Tibial artery (tissue), 4 donors: ENCODE data around the gene PEAK3.
A peak's percentile ranks its signal among the peaks of the same experiment; 100 is the strongest.

Experiments
- DNase-seq, 2 donors: peaks; one replicate each; pipeline ENCODE4 v3.0.0-alpha.2; 2019
- H3K27ac ChIP-seq, 2 donors: fragments of 200-600 bp; sonication (generic) in 1 of 2; 1 replicate in 1 of 2; 2 replicates in 1 of 2; pipeline ENCODE4 v1.5.1; 2018 to 2019; ENCODE audit warnings: mild to moderate bottlenecking in 1 of 2
- H3K27me3 ChIP-seq, 2 donors: fragments of 200-600 bp; sonication (generic) in 1 of 2; one replicate each; pipeline versions ENCODE4 v1.5.1 to v1.6.0; 2016 to 2019
- H3K36me3 ChIP-seq, 3 donors: fragments of 200-600 bp; sonication (generic) in 2 of 3; one replicate each; pipeline ENCODE4 v1.5.1; 2016 to 2019; ENCODE audit warnings: mild to moderate bottlenecking in 2 of 3
- H3K4me1 ChIP-seq, 4 donors: fragments of 200-600 bp; sonication (generic) in 2 of 4; 1 replicate in 3 of 4; 2 replicates in 1 of 4; pipeline ENCODE4 v1.5.1; 2016 to 2019
- H3K4me3 ChIP-seq, 2 donors: fragments of 200-600 bp; sonication (generic) in 1 of 2; 1 replicate in 1 of 2; 2 replicates in 1 of 2; pipeline ENCODE4 v1.5.1; 2018 to 2019; ENCODE audit warnings: mild to moderate bottlenecking in 2 of 2
- H3K9me3 ChIP-seq, 3 donors: fragments of 200-600 bp; sonication (generic) in 1 of 3; one replicate each; pipeline ENCODE4 v1.5.1; 2016 to 2019
- intact Hi-C: fragments of 100-400 bp; cut with DNase I; formaldehyde crosslinking; loops from one replicate; pipeline ENCODE4 v1.15.0; 2023; ENCODE audit warnings: low total_unique reads
- TF ChIP-seq, protein P1 (sequence below), 2 experiments: fragments of 200-600 bp in 1 of 2; fragments of 450-650 bp in 1 of 2; IDR thresholded peaks; one replicate each; pipeline ENCODE4 v1.5.1; 2017 to 2019; ENCODE audit warnings: antibody characterized with exemption in 2 of 2, mild to moderate bottlenecking in 1 of 2, moderate library complexity in 1 of 2

PEAK3 gene

DNA sequence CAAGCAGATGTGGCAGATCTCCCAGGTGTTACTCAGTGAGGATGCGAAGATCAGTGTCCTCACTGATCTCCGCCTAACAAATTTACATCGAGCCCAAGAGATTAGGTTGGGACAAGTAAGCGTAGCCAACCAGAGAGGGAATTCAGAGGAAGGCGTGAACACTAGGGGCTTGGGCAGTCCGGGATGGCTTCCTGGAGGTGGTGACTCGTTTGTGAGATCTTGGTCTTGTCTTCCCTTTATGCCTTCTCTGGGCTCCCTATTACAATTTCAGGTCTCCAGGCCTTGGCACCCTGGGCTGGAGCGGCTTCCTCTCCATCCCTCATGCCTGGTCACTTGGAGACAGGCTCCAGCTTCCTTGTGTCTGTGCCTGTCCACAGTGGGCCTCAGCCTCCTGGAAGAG lies 39.2 kb downstream of the PEAK3 start:
- Histone ChIP-seq H3K27me3 (peaks cover 0 to 21% of the 10 kb centered on the region in 2 donors), H3K4me1 (peaks cover 0 to 57% (median 44%) of the 10 kb centered on the region in 4 donors), H3K27ac (no peak overlapping the region), H3K36me3 (peaks cover 46 to 51% (median 48%) of the 10 kb centered on the region in 3 donors), H3K9me3 (no peaks in the 10 kb centered on the region), H3K4me3 (no peak overlapping the region)
- TF ChIP-seq, protein P1, sequence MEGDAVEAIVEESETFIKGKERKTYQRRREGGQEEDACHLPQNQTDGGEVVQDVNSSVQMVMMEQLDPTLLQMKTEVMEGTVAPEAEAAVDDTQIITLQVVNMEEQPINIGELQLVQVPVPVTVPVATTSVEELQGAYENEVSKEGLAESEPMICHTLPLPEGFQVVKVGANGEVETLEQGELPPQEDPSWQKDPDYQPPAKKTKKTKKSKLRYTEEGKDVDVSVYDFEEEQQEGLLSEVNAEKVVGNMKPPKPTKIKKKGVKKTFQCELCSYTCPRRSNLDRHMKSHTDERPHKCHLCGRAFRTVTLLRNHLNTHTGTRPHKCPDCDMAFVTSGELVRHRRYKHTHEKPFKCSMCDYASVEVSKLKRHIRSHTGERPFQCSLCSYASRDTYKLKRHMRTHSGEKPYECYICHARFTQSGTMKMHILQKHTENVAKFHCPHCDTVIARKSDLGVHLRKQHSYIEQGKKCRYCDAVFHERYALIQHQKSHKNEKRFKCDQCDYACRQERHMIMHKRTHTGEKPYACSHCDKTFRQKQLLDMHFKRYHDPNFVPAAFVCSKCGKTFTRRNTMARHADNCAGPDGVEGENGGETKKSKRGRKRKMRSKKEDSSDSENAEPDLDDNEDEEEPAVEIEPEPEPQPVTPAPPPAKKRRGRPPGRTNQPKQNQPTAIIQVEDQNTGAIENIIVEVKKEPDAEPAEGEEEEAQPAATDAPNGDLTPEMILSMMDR (IDR thresholded peaks at IDR 0.05), result no peak
- DNase-seq, result no peak
- intact Hi-C loops, result no loop called here

DNA sequence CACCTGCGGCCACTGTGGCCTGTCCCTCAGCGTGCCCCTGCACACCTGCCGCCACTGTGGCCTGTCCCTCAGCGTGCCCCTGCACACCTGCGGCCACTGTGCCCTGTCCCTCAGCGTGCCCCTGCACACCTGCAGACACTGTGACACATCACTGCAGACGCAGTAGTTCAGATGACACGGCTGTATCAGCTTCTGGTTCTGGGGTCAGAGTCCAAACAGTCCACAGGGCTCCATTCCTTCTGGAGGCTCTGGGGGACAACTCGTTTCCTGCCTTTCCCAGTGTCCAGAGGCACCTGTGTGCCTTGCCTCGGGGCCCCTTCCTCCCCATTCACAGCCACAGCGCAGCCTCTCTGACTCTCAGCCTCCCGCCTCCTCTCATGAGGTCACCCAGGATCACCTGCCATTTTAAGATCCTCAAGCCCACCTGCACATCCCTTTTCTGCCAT lies 39.9 kb downstream of the PEAK3 start:
- no peaks in the 10 kb centered on the region for H3K9me3 ChIP-seq
- H3K27ac ChIP-seq, result no peak overlapping the region
- intact Hi-C loops, result no loop called here
- H3K4me1 ChIP-seq, result peaks cover 0 to 64% (median 51%) of the 10 kb centered on the region in 4 donors
- H3K27me3 ChIP-seq, result peaks cover 0 to 21% of the 10 kb centered on the region in 2 donors
- H3K36me3 ChIP-seq, result peaks cover 39 to 44% (median 41%) of the 10 kb centered on the region in 3 donors
- no peak overlapping the region for H3K4me3 ChIP-seq
- TF ChIP-seq, protein P1 (IDR thresholded peaks at IDR 0.05), result no peak
- no peak for DNase-seq

DNA sequence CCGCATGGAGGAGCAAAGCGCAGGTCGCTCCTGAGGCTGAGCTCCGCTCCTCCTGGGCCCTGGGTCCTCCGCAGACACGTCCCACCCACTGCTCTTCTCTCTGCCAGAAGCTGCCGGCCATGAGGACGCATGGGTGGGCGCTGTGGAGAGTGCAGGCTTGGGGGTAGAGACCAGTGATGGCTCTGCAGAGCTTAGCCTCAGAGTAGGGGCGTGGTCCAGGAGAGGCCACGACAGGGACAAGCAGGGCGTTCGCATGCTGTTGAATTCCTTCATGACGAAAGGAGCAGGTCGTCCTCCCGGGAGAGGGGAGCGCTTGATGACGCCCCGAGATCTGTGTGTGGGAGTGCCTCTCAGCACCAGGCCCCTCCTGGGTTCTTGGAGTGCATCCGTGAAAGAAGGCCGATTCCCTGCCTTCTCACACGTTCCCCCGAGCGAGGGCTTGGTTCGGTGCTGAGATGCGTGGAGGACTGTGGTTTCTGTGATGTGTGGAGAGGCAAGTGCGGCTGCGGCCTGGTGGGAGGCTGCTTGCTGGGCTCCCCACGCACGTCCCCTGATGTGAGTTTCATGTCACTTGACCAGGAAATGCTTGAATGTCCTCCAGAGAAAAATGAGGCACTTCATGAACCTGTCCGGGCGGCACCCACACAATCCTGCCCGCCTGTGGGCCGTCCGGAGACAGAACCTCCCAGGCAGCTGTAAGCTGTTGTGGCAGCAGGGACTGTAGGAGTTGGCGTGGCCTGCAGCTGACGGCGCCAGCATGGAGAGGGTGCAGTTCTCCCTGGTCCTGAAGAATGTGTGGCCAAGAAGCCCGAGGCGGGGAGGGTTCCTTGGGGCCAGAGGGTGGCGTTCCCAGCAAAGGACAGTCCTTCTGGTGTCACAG lies 40.9 kb downstream of the PEAK3 start:
- intact Hi-C loops, result no loop called here
- no peaks in the 10 kb centered on the region for H3K9me3 ChIP-seq
- H3K27me3 ChIP-seq, result peaks cover 0 to 13% of the 10 kb centered on the region in 2 donors
- H3K4me3 ChIP-seq, result peak overlapping the region in 1 of 2 donors; percentile 48
- no peak for DNase-seq
- H3K4me1 ChIP-seq, result peaks cover 0 to 65% (median 51%) of the 10 kb centered on the region in 4 donors
- TF ChIP-seq, protein P1 (IDR thresholded peaks at IDR 0.05), result no peak
- peak overlapping the region in 1 of 2 donors; percentile 68 for H3K27ac ChIP-seq
- peaks cover 29 to 34% (median 31%) of the 10 kb centered on the region in 3 donors for H3K36me3 ChIP-seq

DNA sequence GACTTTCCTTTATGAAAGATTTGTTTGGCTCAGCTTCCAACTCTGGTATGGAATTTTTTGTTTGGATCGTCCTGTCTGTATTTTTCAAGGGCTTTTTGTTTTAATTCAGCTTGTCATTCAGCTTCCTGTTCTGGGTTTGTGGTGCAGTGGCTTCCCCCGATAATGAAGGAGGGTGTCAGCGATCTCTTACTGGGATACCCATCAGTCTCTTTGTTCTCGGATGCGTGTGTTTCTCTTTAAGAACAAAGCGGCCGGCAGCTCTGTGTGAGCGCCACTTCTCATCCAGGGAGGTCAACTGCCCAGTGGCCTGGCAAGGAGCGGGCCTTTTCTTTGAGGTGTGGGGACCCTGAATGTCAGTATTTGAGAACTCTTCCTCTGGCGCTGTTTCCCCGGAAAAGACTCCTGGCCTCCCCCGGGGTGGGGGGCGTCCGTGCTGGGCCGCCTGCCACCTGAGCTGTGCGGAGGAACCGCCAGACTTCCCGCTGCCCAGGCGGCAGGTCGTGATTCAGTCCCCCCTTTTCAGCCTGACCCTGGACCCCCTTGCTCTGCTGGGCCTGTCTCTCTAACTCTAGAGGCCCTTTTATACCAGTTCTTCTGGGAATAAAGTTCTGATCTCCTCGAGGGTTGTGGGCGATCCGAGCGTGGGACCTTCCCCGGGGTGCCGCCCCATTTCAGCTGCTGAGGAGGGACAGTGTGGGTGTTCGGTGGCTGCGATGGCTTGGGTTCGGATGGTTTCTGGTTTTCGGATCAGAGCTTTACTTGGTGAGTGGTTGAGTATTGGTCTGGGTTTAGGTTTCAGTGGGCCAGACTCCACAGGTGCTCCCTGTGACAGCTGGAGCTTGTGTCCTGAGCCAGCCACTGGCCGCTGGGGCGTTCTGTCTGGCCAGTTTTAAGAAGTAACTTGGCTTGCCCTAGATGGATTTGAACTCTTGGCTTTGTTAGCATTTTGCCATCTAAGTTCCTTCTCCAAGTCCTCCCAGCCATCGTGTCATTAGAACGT lies 41.9 kb downstream of the PEAK3 start:
- Histone ChIP-seq H3K27me3 (peaks cover 0 to 3% of the 10 kb centered on the region in 2 donors), H3K4me3 (peak overlapping the region; percentile 37 to 48), H3K27ac (peak overlapping the region; percentile 48 to 68), H3K4me1 (peaks cover 0 to 71% (median 55%) of the 10 kb centered on the region in 4 donors), H3K36me3 (peaks cover 18 to 24% (median 20%) of the 10 kb centered on the region in 3 donors), H3K9me3 (no peaks in the 10 kb centered on the region)
- TF ChIP-seq, protein P1 (IDR thresholded peaks at IDR 0.05), result no peak
- intact Hi-C loops, result loop anchor here (5.0 kb wide), 3 partner anchors 32 to 152 kb away; no protein-coding TSS in a partner anchor
- no peak for DNase-seq

DNA sequence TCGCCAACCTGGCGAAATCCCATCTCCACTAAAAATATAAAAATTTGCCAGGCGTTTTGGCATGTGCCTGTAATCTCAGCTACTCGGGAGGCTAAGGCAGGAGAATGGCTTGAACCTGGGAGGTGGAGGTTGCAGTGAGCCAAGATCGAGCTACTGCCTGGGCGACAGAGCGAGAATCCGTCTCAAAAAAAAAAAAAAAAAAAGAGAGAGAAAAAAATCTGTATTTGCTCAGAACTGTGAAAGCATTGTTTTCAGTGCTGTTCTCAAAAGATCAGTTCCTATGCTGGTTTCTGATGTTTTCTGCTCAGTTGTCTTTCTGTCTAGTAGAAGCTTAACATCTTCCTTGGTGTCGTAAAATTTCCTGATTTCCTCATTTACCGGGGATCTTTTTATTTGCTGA lies 42.8 kb downstream of the PEAK3 start:
- intact Hi-C loops, result loop anchor here (5.0 kb wide), 3 partner anchors 33 to 153 kb away; no protein-coding TSS in a partner anchor
- Histone ChIP-seq H3K4me3 (no peak overlapping the region), H3K4me1 (peaks cover 0 to 80% (median 64%) of the 10 kb centered on the region in 4 donors), H3K27me3 (no peaks in the 10 kb centered on the region), H3K9me3 (no peaks in the 10 kb centered on the region), H3K27ac (peak overlapping the region in 1 of 2 donors; percentile 68), H3K36me3 (peaks cover 9 to 20% (median 11%) of the 10 kb centered on the region in 3 donors)
- no peak for DNase-seq
- TF ChIP-seq, protein P1 (IDR thresholded peaks at IDR 0.05), result no peak
